Measurements from ENCODE around the gene TENM4.

TENM4 gene

DNA sequence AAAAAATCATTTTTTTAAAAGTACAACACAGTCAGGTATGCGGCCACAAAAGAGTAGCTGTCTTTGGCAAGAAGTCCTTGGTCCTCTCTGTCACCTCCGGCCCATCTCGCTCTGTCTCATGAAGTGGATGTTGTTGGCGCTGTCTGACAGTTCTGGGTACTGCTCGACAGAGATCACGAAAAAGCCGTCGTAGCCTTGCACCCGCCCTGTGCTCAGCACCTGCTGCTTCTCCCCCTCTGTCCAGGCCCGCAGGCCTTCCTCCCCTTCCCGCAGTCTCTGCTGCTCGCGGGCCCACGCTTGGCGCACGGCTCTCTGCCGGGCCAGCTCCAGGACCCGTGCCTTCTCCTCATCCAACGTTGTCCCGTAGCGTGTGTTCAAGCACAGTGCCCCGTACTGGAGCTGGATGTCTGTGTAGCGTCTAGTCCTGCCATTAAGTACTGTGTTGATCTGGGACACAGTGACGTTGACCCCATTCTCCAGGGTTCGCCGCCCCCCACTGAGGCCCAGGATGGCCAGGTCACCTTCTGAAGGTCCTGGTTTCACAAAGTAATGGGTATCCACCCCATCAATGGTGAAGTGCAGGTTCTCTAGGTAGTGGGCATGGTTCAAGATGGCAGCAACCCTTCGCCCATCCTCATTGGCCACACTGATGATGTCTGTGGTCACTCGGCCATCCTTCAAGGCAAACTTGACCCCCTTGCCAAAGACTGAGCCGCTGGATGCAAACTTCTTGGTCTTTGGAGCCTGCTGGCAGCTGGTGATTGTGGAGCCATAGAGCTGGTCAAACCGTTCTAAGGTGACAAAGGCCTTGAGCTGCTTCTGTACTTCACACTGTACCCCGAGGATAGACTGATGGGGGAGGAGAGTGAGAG lies 782.6 kb downstream of the TENM4 start:
- no peak for DNase-seq (ENCODE audit: low spot score)

- DNase-seq (ENCODE audit: low spot score), result no peak
Observed at GRCh38 chr11:78657441-78657840, 783.4 kb downstream of the TENM4 start.

GRCh38 chr11:78656984-78657383 lies 783.8 kb downstream of the TENM4 start:
- no peak for DNase-seq (ENCODE audit: low spot score)

GRCh38 chr11:78656327-78656726 lies 784.5 kb downstream of the TENM4 start:
- no peak for DNase-seq (ENCODE audit: low spot score)

DNA sequence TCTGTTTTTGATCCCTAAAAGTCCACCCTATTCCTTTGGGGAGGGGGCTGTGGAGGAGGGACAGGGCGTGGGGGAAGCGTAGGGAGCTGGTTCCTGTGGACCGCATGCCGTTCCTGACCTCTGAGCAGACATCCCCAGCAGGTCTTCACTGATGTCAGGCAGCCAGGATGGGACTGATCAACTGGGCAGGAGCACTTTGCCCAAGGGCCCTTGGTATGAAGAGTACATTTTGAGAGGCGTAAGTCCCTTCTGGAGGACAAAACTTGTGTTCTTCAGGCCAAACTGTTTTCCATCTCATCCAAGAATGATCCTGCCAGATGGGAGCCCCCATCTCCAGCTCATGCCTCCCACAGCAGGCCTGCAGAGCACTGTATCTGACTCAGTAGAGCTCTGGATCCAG lies 785.3 kb downstream of the TENM4 start:
- DNase-seq (ENCODE audit: low spot score), result no peak

- DNase-seq (ENCODE audit: low spot score), result no peak
Observed at GRCh38 chr11:78654866-78655265, 786.0 kb downstream of the TENM4 start.

GRCh38 chr11:78654071-78654470 lies 786.8 kb downstream of the TENM4 start:
- no peak for DNase-seq (ENCODE audit: low spot score)

DNA sequence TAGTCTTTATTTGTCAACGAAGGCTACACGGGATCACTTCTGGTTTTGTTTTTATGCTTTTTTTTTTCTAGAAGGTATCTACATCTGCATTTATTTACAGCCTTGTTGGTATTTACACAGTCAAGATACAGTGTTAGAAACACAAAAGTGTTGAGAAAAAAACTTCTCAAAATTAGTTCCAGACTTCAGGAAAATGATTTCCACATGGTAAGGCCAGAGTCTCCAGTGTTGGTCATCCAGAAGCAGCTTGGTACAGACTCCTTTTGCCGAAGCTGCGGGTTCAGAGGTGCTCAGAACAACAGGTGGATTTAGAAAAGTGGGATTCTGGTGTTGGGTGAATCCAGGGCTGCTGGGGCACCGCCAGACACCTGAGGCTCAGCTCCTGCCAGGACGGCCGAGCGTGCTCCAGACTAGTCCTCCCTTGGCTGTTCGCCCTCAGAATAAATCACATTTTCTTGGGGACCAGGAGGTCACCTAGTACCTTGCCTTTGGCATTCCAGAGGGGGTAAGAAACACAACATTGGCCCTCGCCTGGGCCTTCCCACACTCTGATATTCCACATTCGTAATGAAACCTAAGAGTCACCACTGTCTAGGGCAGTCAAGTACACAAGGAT lies 787.4 kb downstream of the TENM4 start:
- no peak for DNase-seq (ENCODE audit: low spot score)

- DNase-seq (ENCODE audit: low spot score), result no peak
Observed at GRCh38 chr11:78652843-78653239, 788.0 kb downstream of the TENM4 start.

DNA sequence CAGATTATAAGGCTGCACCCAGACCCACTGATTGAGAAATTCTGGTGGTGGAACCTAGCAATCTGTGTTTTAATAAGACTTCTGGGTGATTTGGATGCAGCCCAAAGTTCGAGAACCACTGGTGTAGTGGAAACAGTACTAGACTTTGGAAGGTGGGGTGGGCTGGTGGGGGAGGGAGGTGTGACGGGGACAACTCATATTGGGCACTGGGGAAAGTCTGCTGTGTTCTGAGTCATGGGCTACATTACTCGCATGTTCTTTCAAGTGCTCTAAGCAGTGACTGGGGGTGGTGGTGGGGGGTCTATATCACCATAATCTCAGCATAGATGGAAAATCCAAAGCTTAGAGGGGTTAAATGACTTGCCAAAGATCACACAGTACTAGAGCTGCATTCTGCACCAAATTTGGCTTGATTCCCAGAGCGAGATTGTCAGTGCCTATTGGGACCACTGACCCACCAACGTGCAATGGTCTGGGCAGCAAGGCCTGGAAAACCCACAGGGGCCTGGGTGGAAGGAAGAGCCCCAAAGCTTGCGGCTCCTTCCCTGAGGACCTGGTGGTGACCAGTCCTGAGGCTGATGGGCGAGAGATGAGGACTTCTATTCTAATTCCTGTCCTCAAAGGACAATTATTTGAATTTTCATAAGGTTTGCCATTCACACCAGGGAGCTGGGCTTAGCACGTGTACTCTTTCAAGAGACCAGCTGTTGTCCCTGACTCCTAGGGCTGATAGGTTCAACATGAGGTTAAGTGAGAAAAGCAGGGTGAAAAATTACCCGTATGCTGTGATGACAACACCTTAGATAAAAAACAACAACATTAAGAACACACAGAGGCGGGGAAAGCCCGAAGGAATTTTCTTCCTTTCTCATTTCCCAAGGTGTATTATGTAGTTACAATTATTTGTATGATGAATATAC lies 788.6 kb downstream of the TENM4 start:
- no peak for DNase-seq (ENCODE audit: low spot score)

DNA sequence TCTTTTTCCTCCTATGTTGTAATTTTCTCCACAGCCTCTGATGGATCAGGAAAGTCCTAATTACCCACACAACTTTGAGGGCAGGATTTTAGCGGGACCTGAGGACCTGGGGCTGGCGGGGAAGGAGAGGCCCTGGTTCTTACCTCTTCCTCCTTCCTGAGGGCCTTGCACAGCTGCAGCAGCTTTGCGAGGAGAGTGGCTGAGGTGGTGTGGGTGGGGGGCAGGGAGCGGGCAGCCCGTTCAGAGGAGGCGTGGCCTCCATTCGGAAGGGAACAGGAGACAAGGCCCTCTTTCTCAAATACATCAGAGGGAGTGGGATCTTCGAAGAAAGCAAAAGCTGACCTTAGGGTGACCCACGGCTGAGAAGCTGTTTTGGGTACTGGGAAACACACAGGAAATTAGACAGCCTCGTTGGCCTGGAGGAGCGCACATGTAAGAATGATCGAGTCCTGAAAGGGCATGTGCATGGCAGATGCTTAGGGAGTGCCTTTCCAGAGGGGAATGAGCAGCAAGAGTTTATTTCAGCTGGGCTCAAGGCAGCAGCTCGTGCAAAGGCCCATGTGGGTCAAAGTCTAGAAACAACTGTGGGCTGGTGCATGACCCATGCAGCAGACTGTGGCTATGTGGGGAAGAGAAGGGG lies 789.6 kb downstream of the TENM4 start:
- DNase-seq (ENCODE audit: low spot score), result no peak

GRCh38 chr11:78649361-78650215 lies 791.2 kb downstream of the TENM4 start:
- DNase-seq (ENCODE audit: low spot score), result no peak

- DNase-seq (ENCODE audit: low spot score), result no peak
Observed at GRCh38 chr11:78647986-78648875, 792.6 kb downstream of the TENM4 start.

- no peak for DNase-seq (ENCODE audit: low spot score)
Observed at GRCh38 chr11:78647266-78647915, 793.4 kb downstream of the TENM4 start.

GRCh38 chr11:78646564-78647185 lies 794.2 kb downstream of the TENM4 start:
- DNase-seq (ENCODE audit: low spot score), result peak; percentile 18

DNA sequence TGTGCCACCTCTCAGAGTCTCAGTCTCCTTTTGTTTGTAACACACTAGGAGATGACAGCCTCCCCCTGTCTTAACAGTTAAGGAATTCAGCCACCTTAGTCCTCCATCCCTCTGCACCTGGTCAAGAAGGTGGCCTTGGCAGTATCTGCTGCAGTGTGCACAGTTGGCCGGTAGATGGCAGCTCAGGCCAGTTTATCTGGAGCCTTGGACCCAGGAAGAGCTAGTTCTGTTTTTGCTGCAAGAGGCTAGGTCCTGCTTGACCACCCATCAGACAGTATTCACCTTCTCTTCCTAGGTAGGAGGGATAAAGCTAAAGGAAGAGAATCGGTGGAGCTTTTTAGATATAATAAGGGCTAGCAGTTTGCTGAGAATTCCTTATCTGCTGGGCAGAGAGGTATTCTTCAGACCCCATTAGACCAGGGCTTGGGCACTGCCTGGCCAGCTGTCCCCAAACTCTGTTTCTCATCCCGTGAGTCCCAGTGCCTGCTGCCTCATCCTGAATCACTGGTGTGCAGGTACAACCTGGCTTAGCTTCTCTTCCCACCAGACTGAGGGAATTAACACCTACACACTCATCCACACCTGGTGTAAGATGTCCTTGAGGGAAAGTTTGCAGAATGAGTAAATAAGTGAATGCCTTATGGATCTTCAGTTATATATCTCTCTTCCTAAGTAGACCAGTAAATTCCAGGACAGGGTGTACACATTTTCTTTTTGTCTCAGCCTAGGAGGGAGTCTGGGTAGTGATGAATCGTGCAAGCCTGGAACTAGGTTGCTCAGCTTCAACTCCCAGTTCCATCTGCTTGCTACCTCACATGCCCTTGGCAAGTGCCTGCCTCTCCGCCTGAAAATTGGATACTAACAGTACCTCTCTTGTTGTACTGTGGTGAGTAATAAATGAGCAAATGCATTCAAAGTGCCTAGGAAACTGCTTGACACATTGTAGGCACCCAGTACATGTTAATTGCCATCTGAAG lies 795.3 kb downstream of the TENM4 start:
- peak; percentile 67 for DNase-seq (ENCODE audit: low spot score)

DNA sequence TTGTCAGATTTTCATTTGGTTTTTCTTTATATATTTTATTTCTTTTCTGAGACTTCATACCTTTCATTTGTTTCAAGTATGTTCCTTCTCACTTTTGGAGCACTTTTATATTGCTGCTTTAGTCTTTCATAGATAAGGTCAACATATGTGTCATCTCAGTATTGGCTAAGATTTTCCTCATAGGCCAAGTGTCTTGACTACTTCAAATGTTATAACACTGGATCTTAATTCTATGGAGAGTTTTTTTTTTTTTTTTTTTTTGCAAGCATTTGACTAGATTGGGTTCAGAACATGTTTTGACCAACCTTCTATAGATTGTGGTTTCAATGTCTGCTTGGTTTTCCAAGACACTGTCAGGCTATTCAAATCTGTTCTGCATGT lies 797.2 kb downstream of the TENM4 start:
- DNase-seq (ENCODE audit: low spot score), result no peak
